Osteocyte (in vitro differentiated cells): ENCODE data around the gene PTPA. TPM values are rescaled to one million over a fixed set of nuclear protein-coding genes. Genes with fewer than 3 reads are reported as not detected.

ENCODE experiments used
- DNase-seq: peaks from one replicate; pipeline ENCODE4 v3.0.0; 2021; ENCODE audit warnings: mixed read lengths; ENCODE audit not compliant: unreplicated experiment; ENCODE audit errors: extremely low spot score
- H3K27ac Mint-ChIP-seq: one replicate; pipeline ENCODE4 v1.8.0; 2021; ENCODE audit warnings: mild to moderate bottlenecking, mixed read lengths; ENCODE audit not compliant: unreplicated experiment
- H3K27me3 Mint-ChIP-seq: one replicate; pipeline ENCODE4 v1.8.0; 2021; ENCODE audit warnings: mixed read lengths; ENCODE audit not compliant: unreplicated experiment
- H3K36me3 Mint-ChIP-seq: one replicate; pipeline ENCODE4 v1.8.0; 2021; ENCODE audit warnings: mixed read lengths; ENCODE audit not compliant: unreplicated experiment
- H3K4me1 Mint-ChIP-seq: one replicate; pipeline ENCODE4 v1.8.0; 2021; ENCODE audit warnings: mixed read lengths; ENCODE audit not compliant: unreplicated experiment
- H3K4me3 Mint-ChIP-seq: one replicate; pipeline ENCODE4 v1.8.0; 2021; ENCODE audit warnings: mild to moderate bottlenecking, moderate library complexity, mixed read lengths; ENCODE audit not compliant: unreplicated experiment
- H3K9me3 Mint-ChIP-seq: one replicate; pipeline ENCODE4 v1.8.0; 2021; ENCODE audit warnings: mixed read lengths; ENCODE audit not compliant: unreplicated experiment
- CTCF ChIP-seq: fragments of 200-600 bp; sonication (generic); IDR thresholded peaks from 2 replicates; pipeline ENCODE4 v1.5.0; 2021; ENCODE audit warnings: antibody characterized with exemption, mild to moderate bottlenecking, moderate library complexity
- total RNA-seq: library from RNA; stranded (reverse); gene quantifications from 2 replicates; pipeline ENCODE4 v1.2.1, GENCODE V29; 2021

Gene PTPA
- total RNA-seq, 1 donor from 2014 or later: 140 TPM

GRCh38 chr9:129081388-129081904 is 29.8 kb upstream of the PTPA start:
- H3K36me3 Mint-ChIP-seq: no peaks in the 10 kb centered on the region
- H3K27ac Mint-ChIP-seq: peak overlapping the region; percentile 50
- no peak for TF ChIP-seq CTCF
- no peak for DNase-seq
- peaks cover 15% of the 10 kb centered on the region for H3K4me1 Mint-ChIP-seq
- H3K4me3 Mint-ChIP-seq: peak overlapping the region; percentile 83
- H3K9me3 Mint-ChIP-seq: no peaks in the 10 kb centered on the region
- H3K27me3 Mint-ChIP-seq: no peaks in the 10 kb centered on the region

GRCh38 chr9:129084087-129084486 is 27.1 kb upstream of the PTPA start:
- Mint-ChIP-seq H3K36me3 (no peaks in the 10 kb centered on the region), H3K27ac (no peak overlapping the region), H3K4me3 (no peak overlapping the region), H3K27me3 (no peaks in the 10 kb centered on the region), H3K9me3 (no peaks in the 10 kb centered on the region), H3K4me1 (peaks cover 15% of the 10 kb centered on the region)
- no peak for TF ChIP-seq CTCF
- no peak for DNase-seq

- Mint-ChIP-seq H3K4me3 (no peak overlapping the region), H3K9me3 (no peaks in the 10 kb centered on the region), H3K4me1 (peaks cover 2% of the 10 kb centered on the region), H3K27me3 (no peaks in the 10 kb centered on the region), H3K36me3 (peaks cover 7% of the 10 kb centered on the region), H3K27ac (no peak overlapping the region)
- no peak for TF ChIP-seq CTCF
- no peak for DNase-seq
Measured at GRCh38 chr9:129089246-129089645, 22.0 kb upstream of the PTPA start.

GRCh38 chr9:129093602-129094386 is 17.4 kb upstream of the PTPA start:
- Mint-ChIP-seq H3K4me1 (peaks cover 2% of the 10 kb centered on the region), H3K27ac (peak overlapping the region; percentile 55), H3K9me3 (no peaks in the 10 kb centered on the region), H3K27me3 (no peaks in the 10 kb centered on the region), H3K36me3 (peaks cover 23% of the 10 kb centered on the region), H3K4me3 (no peak overlapping the region)
- DNase-seq: no peak
- no peak for TF ChIP-seq CTCF

- H3K36me3 Mint-ChIP-seq: peaks cover 23% of the 10 kb centered on the region
- H3K27ac Mint-ChIP-seq: no peak overlapping the region
- H3K27me3 Mint-ChIP-seq: no peaks in the 10 kb centered on the region
- H3K9me3 Mint-ChIP-seq: no peaks in the 10 kb centered on the region
- H3K4me3 Mint-ChIP-seq: no peak overlapping the region
- no peak for DNase-seq
- no peak for TF ChIP-seq CTCF
- H3K4me1 Mint-ChIP-seq: peaks cover 2% of the 10 kb centered on the region
Measured at GRCh38 chr9:129094387-129095169, 16.6 kb upstream of the PTPA start.
